Kidney (tissue), 14 donors: ENCODE results near the gene FAT2. TPM values are rescaled to one million over a fixed set of nuclear protein-coding genes. Genes with fewer than 3 reads are reported as not detected.

Experiments
- DNase-seq, 5 donors: peaks; one replicate each; pipeline ENCODE4 v3.0.0-alpha.2; 2013 to 2020
- FAIRE-seq: peaks from 2 replicates; lab custom pipeline; 2012; peaks lifted over from hg19 to GRCh38; lab: Jason Lieb, UNC
- H3K27ac ChIP-seq, 2 donors: one replicate each; pipeline ENCODE4 v1.7.0; 2013; ENCODE audit warnings: low read depth in 2 of 2, low read length in 2 of 2, inconsistent platforms in 1 of 2
- H3K27me3 ChIP-seq: one replicate; pipeline ENCODE4 v1.7.1; 2013; ENCODE audit warnings: low read length, inconsistent platforms; ENCODE audit not compliant: control insufficient read depth, insufficient read depth
- H3K36me3 ChIP-seq, 3 donors: one replicate each; pipeline versions ENCODE4 v1.7.0 to v1.7.1; 2013; ENCODE audit warnings: low read length in 3 of 3, control low read depth in 1 of 3, inconsistent platforms in 1 of 3; ENCODE audit not compliant: insufficient read depth in 3 of 3, control insufficient read depth in 2 of 3
- H3K4me1 ChIP-seq, 3 donors: one replicate each; pipeline versions ENCODE4 v1.7.0 to v1.7.1; 2013; ENCODE audit warnings: low read length in 3 of 3, inconsistent platforms in 1 of 3, low read depth in 1 of 3; ENCODE audit not compliant: control insufficient read depth in 2 of 3, insufficient read depth in 2 of 3
- H3K4me3 ChIP-seq, 3 donors: one replicate each; pipeline versions ENCODE4 v1.7.0 to v1.8.1; 2013; ENCODE audit warnings: low read length in 3 of 3, control low read depth in 1 of 3, inconsistent platforms in 1 of 3
- H3K9ac ChIP-seq, 3 donors: one replicate each; pipeline versions ENCODE4 v1.7.0 to v1.7.1; 2013; ENCODE audit warnings: low read length in 3 of 3, control low read depth in 1 of 3, inconsistent platforms in 1 of 3
- H3K9me3 ChIP-seq, 3 donors: one replicate each; pipeline versions ENCODE4 v1.7.0 to v1.7.1; 2013; ENCODE audit warnings: low read length in 3 of 3, control low read depth in 1 of 3, inconsistent platforms in 1 of 3; ENCODE audit not compliant: control insufficient read depth in 2 of 3, insufficient read depth in 1 of 3
- CTCF ChIP-seq: IDR thresholded peaks from 3 replicates; pipeline ENCODE4 v1.5.1; 2012; ENCODE audit warnings: mild to moderate bottlenecking, moderate library complexity, borderline replicate concordance; ENCODE audit not compliant: insufficient read depth; ENCODE audit errors: extremely low read depth
- intact Hi-C: fragments of 100-400 bp; cut with DNase I; formaldehyde crosslinking; loops from one replicate; pipeline ENCODE4 v1.11.1; 2022
- polyA plus RNA-seq: library from polyadenylated mRNA; stranded (reverse); fragments of 350-450 nt; fragmentation: Illumina TruSeq; extraction: RNeasy Lipid Tissue Mini Kit (QIAGEN cat#74804); gene quantifications from one replicate; pipeline ENCODE4 v1.2.3, GENCODE V29; 2014; ENCODE audit warnings: low read depth, low replicate concordance; ENCODE audit not compliant: insufficient read depth
- total RNA-seq: library from RNA; stranded (reverse); fragmentation: NEBNext Ultra II Directional; extraction: Animal tissue kit (Norgen Biotek cat#: 25700); gene quantifications from one replicate; pipeline ENCODE4 v1.2.1, GENCODE V29; 2021
- donor health status: control.
- donor health status: control.
- donor health status: control.
- donor health status: control.
- donor health status: control.
- donor health status: DM: yes; HTN: yes; CAD: no.
- donor health status: Normal renal cell carcinoma (clear cell type).

Gene FAT2
- total and polyA plus RNA-seq, 2 donors from 2014 or later, result 0.13 to 0.37 TPM

DNA sequence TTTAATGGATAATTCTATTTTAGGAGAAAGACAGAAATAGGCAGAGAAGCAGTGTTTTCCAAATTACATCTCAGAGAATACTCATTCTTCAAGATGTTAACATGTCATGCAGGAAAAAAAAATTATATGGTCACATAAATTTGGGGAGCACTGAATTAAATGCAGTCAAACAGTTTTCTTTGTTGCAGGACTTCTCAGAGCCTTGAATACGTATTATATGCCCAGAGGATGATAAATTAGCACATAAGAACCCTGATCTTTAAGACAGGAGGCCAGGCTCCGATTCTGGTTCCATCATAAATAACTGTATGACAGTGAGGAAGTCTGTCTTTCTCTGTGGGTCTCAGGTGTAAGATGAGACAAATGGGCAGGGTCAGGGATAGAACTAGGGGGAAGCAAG, 41.4 kb downstream of the FAT2 start:
- Histone ChIP-seq H3K4me3 (no peak overlapping the region), H3K9me3 (no peaks in the 10 kb centered on the region), H3K4me1 (no peaks in the 10 kb centered on the region), H3K27ac (no peak overlapping the region), H3K9ac (no peak overlapping the region), H3K36me3 (no peaks in the 10 kb centered on the region), H3K27me3 (no peaks in the 10 kb centered on the region)
- FAIRE-seq (no peak), DNase-seq (no peak)
- TF ChIP-seq CTCF, result no peak
- intact Hi-C loops, result no loop called here

DNA sequence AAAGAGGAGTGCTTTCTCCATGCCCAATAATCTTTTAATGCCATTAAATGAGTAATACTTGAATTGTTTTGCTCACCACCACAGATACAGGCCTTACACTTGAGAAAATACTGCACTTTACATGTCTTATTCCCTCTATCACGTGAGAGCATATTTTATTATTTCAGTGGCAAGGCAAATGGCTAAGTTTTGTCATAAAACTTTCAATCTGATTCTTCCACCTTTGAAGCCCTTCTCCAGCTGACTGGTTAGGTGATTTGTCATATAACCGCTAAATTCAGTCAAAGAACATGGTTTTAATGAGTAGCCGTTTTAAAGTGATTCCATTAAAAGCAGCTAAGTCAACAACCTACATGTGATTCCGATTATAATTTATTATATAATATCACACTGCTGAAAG, 43.8 kb downstream of the FAT2 start:
- no peak for TF ChIP-seq CTCF
- DNase-seq, result no peak
- Histone ChIP-seq H3K9ac (no peak overlapping the region), H3K27ac (no peak overlapping the region), H3K4me3 (no peak overlapping the region), H3K4me1 (no peaks in the 10 kb centered on the region), H3K9me3 (no peaks in the 10 kb centered on the region), H3K36me3 (no peaks in the 10 kb centered on the region), H3K27me3 (no peaks in the 10 kb centered on the region)
- intact Hi-C loops, result no loop called here
- FAIRE-seq, result no peak

DNA sequence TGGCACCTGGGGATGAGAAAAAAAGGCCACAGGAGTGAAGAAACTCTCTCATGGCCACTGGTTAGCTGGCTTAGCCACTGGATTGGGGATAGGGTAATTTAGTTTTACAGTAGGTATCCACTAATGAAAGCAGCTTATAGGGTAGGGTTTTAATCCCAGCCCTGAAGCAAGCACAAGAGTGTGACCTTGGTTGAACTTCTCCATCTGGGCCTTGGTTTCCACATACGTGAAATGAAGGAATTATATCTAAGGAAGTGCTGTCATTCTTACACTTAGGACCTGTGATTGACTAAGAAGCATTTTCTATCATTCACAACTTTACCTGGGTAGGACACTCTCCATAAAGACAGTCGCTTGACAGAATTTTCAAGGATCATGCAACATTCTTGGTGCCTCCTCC, 49.6 kb downstream of the FAT2 start:
- H3K4me1 ChIP-seq, result no peaks in the 10 kb centered on the region
- DNase-seq, result no peak
- H3K9ac ChIP-seq, result no peak overlapping the region
- no peaks in the 10 kb centered on the region for H3K36me3 ChIP-seq
- H3K27ac ChIP-seq, result no peak overlapping the region
- no peaks in the 10 kb centered on the region for H3K9me3 ChIP-seq
- no peak for TF ChIP-seq CTCF
- no peak for FAIRE-seq
- intact Hi-C loops, result no loop called here
- no peaks in the 10 kb centered on the region for H3K27me3 ChIP-seq
- no peak overlapping the region for H3K4me3 ChIP-seq

Other genes starting within 250 kb of the FAT2 start
- gene SLC36A2, start 243.8 kb downstream of the FAT2 start, total RNA-seq, result 1.8 TPM
- gene SLC36A2, start 243.8 kb downstream of the FAT2 start, polyA plus RNA-seq, result 46.2 TPM
- gene SLC36A1, start 143.7 kb downstream of the FAT2 start, total RNA-seq, result 11.0 TPM
- gene SLC36A1, start 143.7 kb downstream of the FAT2 start, polyA plus RNA-seq, result 4.1 TPM
- gene SPARC, start 95.6 kb upstream of the FAT2 start, total RNA-seq, result 637 TPM
- gene SPARC, start 95.6 kb upstream of the FAT2 start, polyA plus RNA-seq, result 581 TPM
- 83.2 TPM for gene ATOX1, start 167.3 kb upstream of the FAT2 start, total RNA-seq
- gene ATOX1, start 167.3 kb upstream of the FAT2 start, polyA plus RNA-seq, result 611 TPM
- 165 TPM for gene G3BP1, start 180.6 kb upstream of the FAT2 start, total RNA-seq
- gene G3BP1, start 180.6 kb upstream of the FAT2 start, polyA plus RNA-seq, result 34.2 TPM